Gastrocnemius medialis (tissue), 4 donors: Measurements from ENCODE around the gene USP20. TPM values are rescaled to one million over a fixed set of nuclear protein-coding genes. Genes with fewer than 3 reads are reported as not detected.

Experiments used
- ATAC-seq, 2 donors: fragments of 150-250 bp; one replicate each; pipeline ENCODE4 v1.9.1; 2016
- DNase-seq, 2 donors: peaks; one replicate each; pipeline ENCODE4 v3.0.0-alpha.2; 2019
- H3K27ac ChIP-seq, 4 donors: fragments of 200-600 bp; sonication (generic); 1 replicate in 1 of 4; 2 replicates in 3 of 4; pipeline ENCODE4 v1.5.1; 2016 to 2018; ENCODE audit warnings: mild to moderate bottlenecking in 2 of 4, moderate library complexity in 1 of 4
- H3K27me3 ChIP-seq, 3 donors: fragments of 200-600 bp; sonication (generic) in 2 of 3; 1 replicate in 1 of 3; 2 replicates in 2 of 3; pipeline versions ENCODE4 v1.5.1 to v1.6.0; 2016 to 2019; ENCODE audit warnings: mild to moderate bottlenecking in 1 of 3, moderate library complexity in 1 of 3
- H3K36me3 ChIP-seq, 2 donors: fragments of 200-600 bp; sonication (generic) in 1 of 2; one replicate each; pipeline ENCODE4 v1.5.1; 2017 to 2018
- H3K4me1 ChIP-seq, 2 donors: fragments of 200-600 bp; sonication (generic) in 1 of 2; one replicate each; pipeline ENCODE4 v1.5.1; 2016 to 2017; ENCODE audit warnings: mild to moderate bottlenecking in 2 of 2
- H3K4me3 ChIP-seq, 4 donors: fragments of 200-600 bp; sonication (generic) in 3 of 4; 1 replicate in 1 of 4; 2 replicates in 3 of 4; pipeline ENCODE4 v1.5.1; 2016 to 2019; ENCODE audit warnings: mild to moderate bottlenecking in 2 of 4
- H3K9me3 ChIP-seq, 3 donors: fragments of 200-600 bp; sonication (generic) in 2 of 3; 1 replicate in 1 of 3; 2 replicates in 2 of 3; pipeline ENCODE4 v1.5.1; 2016 to 2019
- CTCF ChIP-seq, 5 experiments: fragments of 450-650 bp in 3 of 5; fragments of 200-600 bp in 2 of 5; sonication (generic) in 2 of 5; IDR thresholded peaks in 4 of 5; conservative IDR thresholded peaks in 1 of 5; 1 replicate in 4 of 5; 2 replicates in 1 of 5; pipeline ENCODE4 v1.5.1; 2016 to 2019; ENCODE audit warnings: antibody characterized with exemption in 5 of 5, mild to moderate bottlenecking in 3 of 5, moderate library complexity in 3 of 5
- POLR2A ChIP-seq, 2 donors: fragments of 450-650 bp; IDR thresholded peaks; one replicate each; pipeline ENCODE4 v1.6.1; 2017; ENCODE audit warnings: antibody characterized with exemption in 2 of 2, mild to moderate bottlenecking in 2 of 2, moderate library complexity in 2 of 2
- in situ Hi-C, 4 donors: fragments of 200-750 bp; cut with MboI; loops; one replicate each; pipeline versions ENCODE4 v1.15.0 to v1.8.0; 2017; ENCODE audit warnings: low sequenced_read_pairs in 4 of 4
- intact Hi-C: fragments of 100-400 bp; cut with DNase I; formaldehyde crosslinking; loops from one replicate; pipeline ENCODE4 v1.15.1; 2023; ENCODE audit warnings: low total_unique reads
- total RNA-seq, 4 donors: library from RNA; depleted of rRNA; stranded (reverse); fragments of >200 nt; gene quantifications; one replicate each; pipeline versions ENCODE4 v1.1.0 to v1.2.3, GENCODE V29; 2016

USP20 gene
- total RNA-seq, 4 donors from 2014 or later, result 13.4 to 25.4 (median 18.6) TPM

GRCh38 chr9:129839324-129840023 lies 4.2 kb downstream of the USP20 start:
- Histone ChIP-seq H3K9me3 (no peaks in the 10 kb centered on the region), H3K4me3 (no peak overlapping the region), H3K4me1 (peaks cover 15 to 18% of the 10 kb centered on the region in 2 donors), H3K27me3 (no peaks in the 10 kb centered on the region), H3K36me3 (no peaks in the 10 kb centered on the region), H3K27ac (no peak overlapping the region)
- no peak for TF ChIP-seq CTCF (IDR thresholded peaks at IDR 0.05 in 4 of 5, conservative IDR thresholded peaks at IDR 0.05 in 1 of 5)
- no peak for TF ChIP-seq POLR2A (IDR thresholded peaks at IDR 0.05)
- in situ Hi-C loops (no loop called here), intact Hi-C loops (loop anchor here (5.0 kb wide), 2 partner anchors 37 to 853 kb away; partner anchors contain the start of genes EXOSC2 and TOR1B)
- ATAC-seq, result no peak
- no peak for DNase-seq

- no peak overlapping the region for H3K4me3 ChIP-seq
- in situ Hi-C loops, result no loop called here
- intact Hi-C loops, result no loop called here
Measured at GRCh38 chr9:129840034-129840433, 4.8 kb downstream of the USP20 start.

GRCh38 chr9:129841071-129841470 lies 5.8 kb downstream of the USP20 start:
- Histone ChIP-seq H3K9me3 (no peaks in the 10 kb centered on the region), H3K4me3 (no peak overlapping the region), H3K27me3 (no peaks in the 10 kb centered on the region), H3K4me1 (peaks cover 11 to 13% of the 10 kb centered on the region in 2 donors), H3K36me3 (no peaks in the 10 kb centered on the region), H3K27ac (no peak overlapping the region)
- ATAC-seq, result no peak
- in situ Hi-C loops, result no loop called here
- intact Hi-C loops, result no loop called here
- TF ChIP-seq CTCF (IDR thresholded peaks at IDR 0.05 in 4 of 5, conservative IDR thresholded peaks at IDR 0.05 in 1 of 5) (no peak), POLR2A (IDR thresholded peaks at IDR 0.05) (no peak)
- no peak for DNase-seq

More at GRCh38 chr9:129840034-129840433, 4.8 kb downstream of the USP20 start:
- Histone ChIP-seq H3K27me3 (no peaks in the 10 kb centered on the region), H3K4me1 (peaks cover 15 to 16% of the 10 kb centered on the region in 2 donors), H3K9me3 (no peaks in the 10 kb centered on the region), H3K27ac (no peak overlapping the region), H3K36me3 (no peaks in the 10 kb centered on the region)
- ATAC-seq (no peak), DNase-seq (no peak)
- TF ChIP-seq CTCF (IDR thresholded peaks at IDR 0.05 in 4 of 5, conservative IDR thresholded peaks at IDR 0.05 in 1 of 5), result no peak
- TF ChIP-seq POLR2A (IDR thresholded peaks at IDR 0.05), result no peak

GRCh38 chr9:129845373-129845772 lies 10.1 kb downstream of the USP20 start:
- DNase-seq, result no peak
- ATAC-seq, result no peak
- Histone ChIP-seq H3K36me3 (peaks cover 0 to 6% of the 10 kb centered on the region in 2 donors), H3K9me3 (no peaks in the 10 kb centered on the region), H3K27me3 (no peaks in the 10 kb centered on the region), H3K4me3 (no peak overlapping the region), H3K4me1 (no peaks in the 10 kb centered on the region), H3K27ac (no peak overlapping the region)
- intact Hi-C loops, result no loop called here
- in situ Hi-C loops, result no loop called here
- no peak for TF ChIP-seq POLR2A (IDR thresholded peaks at IDR 0.05)
- no peak for TF ChIP-seq CTCF (IDR thresholded peaks at IDR 0.05 in 4 of 5, conservative IDR thresholded peaks at IDR 0.05 in 1 of 5)
